SHP77 (cell line): Measurements from ENCODE around the gene DPH2.

Experiments used
- DNase-seq, 2 experiments: peaks; one replicate each; lab custom pipeline; 2025; lab: John Stamatoyannopoulos, UW

The DPH2 gene

GRCh38 chr1:43983253-43983899 is 13.6 kb downstream of the DPH2 start:
- no peak for DNase-seq

DNA sequence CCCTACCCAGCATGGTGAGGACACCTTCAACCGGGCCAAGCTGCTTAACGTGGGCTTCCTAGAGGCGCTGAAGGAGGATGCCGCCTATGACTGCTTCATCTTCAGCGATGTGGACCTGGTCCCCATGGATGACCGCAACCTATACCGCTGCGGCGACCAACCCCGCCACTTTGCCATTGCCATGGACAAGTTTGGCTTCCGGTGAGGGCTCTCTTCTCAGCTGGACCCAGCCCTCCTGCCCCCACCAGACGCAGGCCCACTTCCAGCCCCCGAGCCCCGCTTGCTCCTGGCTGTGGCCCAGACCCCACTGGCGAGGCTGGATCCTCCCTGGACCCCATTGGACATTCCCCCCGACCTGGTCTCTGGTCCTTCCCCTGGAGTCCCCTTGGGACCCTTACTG is 15.0 kb downstream of the DPH2 start:
- no peak for DNase-seq

GRCh38 chr1:43985984-43986595 is 16.3 kb downstream of the DPH2 start:
- DNase-seq = no peak

GRCh38 chr1:43986712-43987111 is 16.9 kb downstream of the DPH2 start:
- DNase-seq = no peak

- DNase-seq = no peak
Measured at GRCh38 chr1:43987159-43987902, 17.5 kb downstream of the DPH2 start.

DNA sequence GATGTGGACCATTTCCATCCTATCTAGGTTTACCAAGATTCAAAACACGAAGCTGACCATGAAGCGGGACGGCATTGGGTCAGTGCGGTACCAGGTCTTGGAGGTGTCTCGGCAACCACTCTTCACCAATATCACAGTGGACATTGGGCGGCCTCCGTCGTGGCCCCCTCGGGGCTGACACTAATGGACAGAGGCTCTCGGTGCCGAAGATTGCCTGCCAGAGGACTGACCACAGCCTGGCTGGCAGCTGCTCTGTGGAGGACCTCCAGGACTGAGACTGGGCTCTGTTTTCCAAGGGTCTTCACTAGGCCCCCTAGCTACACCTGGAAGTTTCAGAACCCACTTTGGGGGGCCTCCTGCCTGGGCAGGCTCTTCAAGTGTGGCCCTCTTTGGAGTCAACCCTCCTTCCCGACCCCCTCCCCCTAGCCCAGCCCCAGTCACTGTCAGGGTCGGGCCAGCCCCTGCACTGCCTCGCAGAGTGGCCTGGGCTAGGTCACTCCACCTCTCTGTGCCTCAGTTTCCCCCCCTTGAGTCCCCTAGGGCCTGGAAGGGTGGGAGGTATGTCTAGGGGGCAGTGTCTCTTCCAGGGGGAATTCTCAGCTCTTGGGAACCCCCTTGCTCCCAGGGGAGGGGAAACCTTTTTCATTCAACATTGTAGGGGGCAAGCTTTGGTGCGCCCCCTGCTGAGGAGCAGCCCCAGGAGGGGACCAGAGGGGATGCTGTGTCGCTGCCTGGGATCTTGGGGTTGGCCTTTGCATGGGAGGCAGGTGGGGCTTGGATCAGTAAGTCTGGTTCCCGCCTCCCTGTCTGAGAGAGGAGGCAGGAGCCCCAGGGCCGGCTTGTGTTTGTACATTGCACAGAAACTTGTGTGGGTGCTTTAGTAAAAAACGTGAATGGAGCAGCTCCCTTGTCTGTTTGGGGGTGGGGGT is 20.7 kb downstream of the DPH2 start:
- no peak for DNase-seq

DNA sequence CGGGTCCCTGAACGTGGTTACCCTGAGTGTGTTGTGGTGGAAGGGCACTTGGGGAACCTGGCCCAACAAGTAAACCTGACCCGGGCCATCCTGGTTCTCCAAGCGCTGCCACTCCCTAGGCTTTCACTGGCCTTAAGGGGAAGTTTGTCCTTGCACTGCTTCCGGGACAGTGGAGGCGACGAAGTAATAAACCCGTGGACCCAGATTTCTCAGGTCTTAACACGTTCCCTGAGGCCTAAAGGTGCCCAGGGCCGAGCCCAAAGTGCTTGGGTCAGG is 21.3 kb downstream of the DPH2 start:
- no peak for DNase-seq

DNA sequence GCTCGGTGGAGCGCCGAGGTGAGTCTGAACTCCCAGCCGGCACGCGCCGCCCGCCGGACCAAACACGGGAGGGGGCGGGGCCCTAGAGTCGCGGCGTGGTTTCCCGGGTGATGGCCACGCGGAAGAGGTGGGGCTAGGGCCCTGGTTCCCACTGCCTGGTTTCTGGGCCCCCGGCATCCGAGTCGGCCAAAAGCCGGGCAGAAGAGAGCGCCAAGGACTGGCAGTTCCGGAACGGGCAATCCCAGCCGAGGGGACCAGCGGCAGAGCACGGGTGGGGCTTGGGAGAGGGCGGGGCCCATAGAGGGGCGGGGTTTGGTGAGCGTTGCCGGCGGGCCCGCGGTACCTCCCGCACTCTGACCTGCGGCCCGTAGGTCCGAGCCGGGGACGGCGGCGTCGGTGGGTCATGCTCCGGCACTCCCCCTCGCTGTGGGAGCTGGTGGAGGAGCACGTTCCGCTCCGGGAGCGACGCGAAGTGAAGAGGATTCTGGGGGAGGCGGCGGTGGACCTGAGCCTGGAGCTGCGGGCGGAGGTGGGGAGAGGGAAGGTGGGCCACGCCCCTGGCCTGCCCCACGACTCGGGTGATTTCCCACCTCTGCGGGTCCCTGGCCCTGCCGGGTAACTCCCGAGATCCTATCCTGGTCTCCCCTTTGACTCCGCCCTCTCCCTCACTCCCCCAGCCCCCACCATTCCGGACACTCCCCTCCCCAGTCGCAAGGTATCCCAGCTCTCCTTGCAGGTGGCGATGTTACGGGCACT is 21.8 kb downstream of the DPH2 start, which contains the start of gene CCDC24:
Gene CCDC24 (plus strand): TSS at position 124 of the 756 bp plus-strand sequence. CDS start 280 bp downstream, at position 404.
- peak; percentile 52 to 74 for DNase-seq

DNA sequence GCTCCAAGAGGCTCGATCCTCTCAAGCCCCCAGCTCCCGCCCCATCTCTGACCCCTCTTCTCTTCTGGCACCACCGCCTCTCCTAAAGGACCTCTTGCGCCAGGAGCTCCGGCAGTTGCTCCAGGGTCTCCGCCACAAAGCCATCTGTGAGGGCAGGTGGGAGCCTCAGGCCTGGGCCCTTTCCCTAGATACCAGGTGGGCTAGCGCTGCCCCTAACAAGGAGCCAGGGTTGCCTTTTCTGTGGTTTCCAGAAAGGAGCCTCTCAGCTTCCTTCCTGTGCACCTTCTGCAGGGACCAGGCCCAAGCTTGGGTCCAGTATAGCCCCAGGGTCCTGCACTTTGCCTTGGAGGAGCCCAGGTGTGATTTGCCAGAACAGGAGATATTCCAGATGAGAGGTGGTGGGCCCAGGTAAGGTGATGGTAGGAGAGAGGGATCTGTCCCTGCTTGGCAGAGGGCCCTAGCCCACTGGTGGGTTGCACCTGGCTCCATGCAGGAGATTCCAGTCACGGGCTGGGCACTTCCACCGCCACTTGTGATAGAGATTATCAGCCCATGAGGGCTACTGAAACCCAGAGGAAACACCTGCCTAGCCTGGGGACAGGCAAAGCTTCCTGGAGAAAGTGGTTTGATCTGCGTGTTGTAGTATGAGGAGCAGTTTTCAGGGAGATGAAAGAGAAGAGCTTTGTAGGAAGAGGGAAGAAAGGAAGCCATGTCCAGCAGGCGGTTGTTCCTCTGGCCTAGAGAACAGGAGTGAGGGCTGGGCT is 22.6 kb downstream of the DPH2 start:
- DNase-seq = no peak

- DNase-seq = no peak
Measured at GRCh38 chr1:43993206-43993914, 23.6 kb downstream of the DPH2 start.

- no peak for DNase-seq
Measured at GRCh38 chr1:43994071-43994470, 24.3 kb downstream of the DPH2 start.

DNA sequence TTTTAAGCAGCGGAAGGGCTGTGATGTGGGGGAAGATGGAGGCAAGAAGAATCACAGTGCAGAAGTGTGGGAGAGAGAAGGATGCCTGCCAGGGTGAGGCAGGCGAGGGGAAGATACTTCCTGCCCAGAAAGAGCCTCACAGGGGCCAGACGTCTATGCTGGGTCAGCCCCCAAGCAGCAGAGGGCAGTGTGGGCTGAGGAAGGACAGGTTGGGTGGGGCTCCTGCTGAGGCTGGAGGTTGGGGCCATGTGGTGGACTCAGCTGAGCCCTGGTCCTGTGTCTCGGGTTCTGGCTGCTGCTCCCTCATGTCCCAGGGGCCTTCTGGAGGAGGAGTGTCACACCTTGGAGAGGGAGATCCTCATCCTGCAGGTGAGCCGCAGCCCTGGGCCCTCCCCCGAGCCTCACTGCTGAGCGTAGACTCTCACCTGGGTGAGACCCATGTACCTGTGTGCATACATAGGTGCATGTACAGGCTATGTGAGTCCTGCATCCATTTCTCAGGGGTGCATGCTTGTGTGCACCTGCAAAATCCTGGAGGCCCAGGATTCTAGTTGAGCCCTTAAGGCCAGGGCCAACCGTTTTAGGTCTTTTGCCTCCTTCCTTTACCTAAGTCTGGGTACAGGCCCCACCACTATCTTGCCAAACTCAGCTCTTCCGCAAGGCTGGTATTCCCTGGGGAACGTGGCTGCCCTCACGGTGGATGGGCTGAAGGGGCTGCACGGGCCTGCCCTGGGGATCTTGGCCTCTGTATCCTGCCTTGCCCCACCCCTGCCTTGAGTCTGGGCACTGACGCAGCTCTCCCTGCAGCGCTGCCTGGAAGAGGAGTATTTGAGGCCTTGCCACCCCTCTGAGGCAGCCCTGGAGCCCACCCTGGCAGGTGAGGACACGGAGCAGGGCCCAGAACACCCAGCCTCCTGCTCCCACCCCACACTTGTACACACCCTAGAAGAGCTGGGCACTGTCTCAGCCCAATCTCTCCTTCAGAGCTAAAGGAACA is 25.3 kb downstream of the DPH2 start:
- peak; percentile 35 to 52 for DNase-seq

GRCh38 chr1:43995984-43996732 is 26.3 kb downstream of the DPH2 start:
- DNase-seq = no peak

- no peak for DNase-seq
Measured at GRCh38 chr1:43996733-43997115, 26.9 kb downstream of the DPH2 start.

DNA sequence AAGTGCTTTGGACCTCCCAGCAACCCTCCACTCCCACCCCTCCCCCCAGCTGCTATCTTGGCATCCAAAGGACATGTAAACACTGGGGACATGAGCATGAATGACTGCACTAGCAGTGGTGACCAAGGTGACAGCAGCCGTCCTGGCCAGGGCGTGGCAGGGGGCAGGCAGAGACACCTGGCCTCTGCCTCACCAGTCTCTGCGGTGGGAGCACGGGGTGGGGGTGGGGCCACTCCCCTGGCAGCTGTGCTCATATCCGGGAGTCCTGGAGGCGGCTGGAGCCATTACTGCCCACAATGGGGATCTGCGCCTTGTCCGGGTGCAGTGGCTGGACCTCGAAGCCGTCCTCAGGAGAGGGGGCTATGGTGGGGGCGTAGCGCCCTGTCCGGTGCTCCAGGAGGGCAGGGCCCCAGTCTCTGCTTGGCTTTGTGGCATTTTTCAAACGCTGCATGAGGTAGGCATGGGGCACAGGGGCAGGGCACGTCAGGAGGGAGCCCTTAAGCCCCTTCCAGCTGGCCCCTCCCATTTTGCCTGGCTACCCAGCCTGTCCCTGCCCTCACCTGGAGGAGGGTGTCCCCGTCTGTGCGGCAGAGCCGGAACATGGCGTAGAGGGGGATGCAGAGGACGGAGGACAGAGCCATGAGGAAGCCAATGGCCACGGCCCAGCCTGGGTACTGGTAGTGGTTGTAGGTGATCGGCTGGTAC is 27.6 kb downstream of the DPH2 start:
- DNase-seq = peak; percentile 63 to 79

DNA sequence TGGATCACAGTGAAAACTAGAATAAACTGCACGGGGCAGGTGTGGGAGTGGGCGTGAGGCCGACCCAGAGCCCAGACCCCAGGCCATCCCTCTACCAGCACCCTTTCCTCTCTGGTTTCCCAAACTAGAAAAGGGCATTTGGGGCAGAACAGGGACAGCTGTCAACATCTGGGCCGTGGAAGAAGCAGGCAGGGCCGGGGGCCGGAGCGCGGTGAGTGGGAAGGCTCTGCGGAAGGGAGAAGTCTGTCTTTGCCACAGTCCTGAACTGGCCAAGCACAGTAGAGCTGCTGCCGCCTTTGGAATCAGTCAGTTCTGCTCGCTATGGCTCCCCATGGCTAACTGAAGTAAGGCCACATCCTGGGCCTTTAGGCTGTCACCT is 28.2 kb downstream of the DPH2 start:
- DNase-seq = no peak

- DNase-seq = no peak
Measured at GRCh38 chr1:43999455-43999854, 29.6 kb downstream of the DPH2 start.
